Fibroblast of skin of abdomen (primary cell): Measurements from ENCODE around the gene TMEM115.
A peak's percentile ranks its signal among the peaks of the same experiment; 100 is the strongest.

ENCODE experiments used
- DNase-seq: peaks from one replicate; pipeline ENCODE4 v3.0.0-alpha.2; 2013

Gene TMEM115

GRCh38 chr3:50352781-50353180, 6.5 kb downstream of the TMEM115 start:
- DNase-seq, result no peak

- no peak for DNase-seq
Measured at GRCh38 chr3:50351323-50351697, 8.0 kb downstream of the TMEM115 start.

- peak; percentile 90 for DNase-seq
Measured at GRCh38 chr3:50350527-50351322, 8.6 kb downstream of the TMEM115 start, which contains the start of the genes CYB561D2 and NPRL2. Gene CYB561D2 (plus strand): TSS chr3:50350862. CDS start chr3:50351434, 572 bp downstream. Gene NPRL2 (minus strand): TSS chr3:50350775. CDS start chr3:50350652, 123 bp downstream.

- DNase-seq, result no peak
Measured at GRCh38 chr3:50350213-50350526, 9.2 kb downstream of the TMEM115 start.

DNA sequence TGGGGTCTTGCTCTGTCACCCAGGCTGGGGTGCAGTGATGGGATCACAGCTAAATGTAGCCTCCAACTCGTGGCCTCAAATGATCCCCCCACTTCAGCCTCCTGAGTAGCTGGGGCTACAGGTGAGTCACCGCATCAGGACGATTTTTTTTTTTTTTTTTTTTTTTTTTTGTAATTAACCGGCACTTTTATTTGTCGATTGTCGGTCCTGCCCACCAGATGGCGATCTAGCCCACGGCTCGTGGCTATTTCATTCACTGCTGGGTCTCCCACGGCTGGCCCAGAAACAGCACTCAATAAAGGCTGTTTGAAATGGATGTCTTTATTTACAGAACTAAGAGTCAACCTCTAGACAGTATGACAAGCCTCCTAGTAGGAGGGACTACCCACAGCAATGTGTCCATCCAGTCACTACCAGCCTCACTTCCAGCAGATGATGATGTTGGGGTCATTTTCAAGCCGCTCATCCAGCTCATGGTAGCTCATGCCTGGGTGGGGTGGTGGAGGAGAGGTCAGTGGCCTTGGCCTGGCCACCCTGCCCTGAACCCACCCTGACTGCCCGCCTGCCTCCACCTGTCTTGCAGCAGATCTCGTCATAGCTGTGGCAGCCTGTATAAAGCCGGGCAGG, 12.0 kb downstream of the TMEM115 start:
- peak; percentile 70 for DNase-seq

DNA sequence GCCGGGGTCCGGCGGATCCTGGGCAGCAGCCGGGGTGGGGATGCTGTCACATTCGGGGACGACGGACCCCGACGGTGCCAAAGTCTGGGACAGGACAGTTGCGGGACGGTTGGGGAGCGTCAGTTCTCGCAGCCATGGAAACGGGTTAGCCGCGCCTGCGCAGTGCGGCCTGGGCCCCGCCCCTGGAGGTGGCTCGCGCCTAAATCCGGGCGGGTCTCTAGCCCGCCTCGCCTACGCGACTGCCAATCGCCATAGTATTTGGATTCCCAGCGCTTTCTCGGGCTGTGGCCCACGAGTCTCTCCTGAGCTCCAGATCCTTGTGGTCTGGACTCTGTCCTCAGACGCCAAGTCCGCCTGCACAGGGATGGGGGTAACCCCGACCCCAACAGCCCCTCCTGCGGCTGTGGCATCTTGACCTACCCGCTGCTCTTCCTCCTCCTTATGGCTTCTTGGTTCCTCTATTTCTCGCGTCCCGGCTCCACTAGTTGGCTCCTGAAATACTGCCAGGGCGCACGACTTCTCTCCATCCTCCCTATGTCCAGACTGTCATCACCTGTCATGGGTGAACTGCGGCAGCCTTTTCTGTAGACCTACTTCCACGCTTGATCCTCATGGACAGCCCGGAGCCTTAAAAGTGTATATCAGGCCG, 13.6 kb downstream of the TMEM115 start, which contains the start of gene ZMYND10:
Gene ZMYND10, minus strand, starts transcription at position 147 of the 649 bp plus-strand sequence. CDS start 153 bp downstream, outside the sequence.
- peak; percentile 47 for DNase-seq

DNA sequence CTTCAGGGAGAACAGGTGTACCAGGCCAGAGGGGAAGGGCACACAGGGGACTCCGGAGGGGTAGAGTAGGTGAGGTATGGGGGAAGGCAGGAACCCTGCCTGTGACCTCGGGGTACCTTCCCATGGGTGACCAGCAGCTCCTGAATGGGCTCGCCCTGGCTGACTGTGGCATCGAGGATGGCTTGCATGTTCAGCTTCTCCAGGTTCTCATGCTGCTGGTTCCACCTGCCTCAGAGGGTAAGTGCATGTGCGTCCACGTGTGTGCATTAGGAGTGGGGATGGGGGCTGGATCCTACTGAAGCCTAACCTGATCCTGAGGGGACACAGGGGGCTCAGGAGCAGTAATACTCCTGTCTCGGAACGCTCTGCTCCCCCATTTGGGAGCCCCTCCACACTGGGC, 14.3 kb downstream of the TMEM115 start:
- DNase-seq, result no peak

DNA sequence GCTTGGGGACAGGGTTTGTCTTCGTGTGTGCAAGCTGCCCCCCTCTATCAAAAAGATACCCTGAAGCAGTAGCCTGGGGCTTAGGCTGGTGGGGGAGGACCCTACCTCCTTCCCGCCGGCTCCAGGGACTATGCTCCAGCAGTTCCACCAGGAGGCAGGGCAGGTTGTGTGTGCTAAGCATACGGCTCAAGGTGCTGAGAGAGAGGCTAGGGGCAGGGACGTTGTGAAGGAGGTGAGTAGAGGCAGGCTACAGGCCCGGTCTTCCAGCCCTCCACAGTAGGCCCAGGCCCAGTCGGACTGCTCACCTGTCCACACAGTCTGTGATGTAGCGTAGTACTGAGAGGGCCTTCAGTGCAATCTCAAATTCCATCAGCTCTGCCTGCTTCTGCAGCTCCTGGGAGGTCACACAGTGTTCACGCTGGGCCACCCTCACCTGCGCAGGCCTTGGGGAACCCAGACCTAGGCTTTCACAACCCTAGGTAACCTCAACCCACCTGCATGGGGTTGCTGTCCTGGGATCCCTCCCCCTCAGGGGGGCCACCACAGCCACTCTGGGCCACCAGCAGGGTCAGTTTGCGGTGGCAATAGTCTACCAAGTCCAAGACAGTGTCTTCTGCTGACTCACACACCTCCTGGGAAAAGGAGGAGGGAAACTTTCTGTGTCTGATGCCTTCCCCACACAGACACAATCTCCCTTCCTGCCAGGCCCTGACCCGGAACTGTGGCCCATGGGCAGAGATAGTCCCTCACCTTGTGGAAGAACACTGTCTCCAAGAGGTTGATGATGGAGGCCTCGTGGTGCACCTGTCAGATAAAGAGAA, 16.3 kb downstream of the TMEM115 start:
- DNase-seq, result no peak

GRCh38 chr3:50341996-50342650, 17.2 kb downstream of the TMEM115 start:
- DNase-seq, result no peak

- no peak for DNase-seq
Measured at GRCh38 chr3:50341537-50341936, 17.8 kb downstream of the TMEM115 start.

GRCh38 chr3:50340448-50341329, 18.6 kb downstream of the TMEM115 start, which contains the start of gene RASSF1:
Gene RASSF1 (minus strand): TSS chr3:50340836. CDS start chr3:50340805, 31 bp downstream.
- peak; percentile 63 for DNase-seq

- no peak for DNase-seq
Measured at GRCh38 chr3:50340147-50340447, 19.2 kb downstream of the TMEM115 start.

DNA sequence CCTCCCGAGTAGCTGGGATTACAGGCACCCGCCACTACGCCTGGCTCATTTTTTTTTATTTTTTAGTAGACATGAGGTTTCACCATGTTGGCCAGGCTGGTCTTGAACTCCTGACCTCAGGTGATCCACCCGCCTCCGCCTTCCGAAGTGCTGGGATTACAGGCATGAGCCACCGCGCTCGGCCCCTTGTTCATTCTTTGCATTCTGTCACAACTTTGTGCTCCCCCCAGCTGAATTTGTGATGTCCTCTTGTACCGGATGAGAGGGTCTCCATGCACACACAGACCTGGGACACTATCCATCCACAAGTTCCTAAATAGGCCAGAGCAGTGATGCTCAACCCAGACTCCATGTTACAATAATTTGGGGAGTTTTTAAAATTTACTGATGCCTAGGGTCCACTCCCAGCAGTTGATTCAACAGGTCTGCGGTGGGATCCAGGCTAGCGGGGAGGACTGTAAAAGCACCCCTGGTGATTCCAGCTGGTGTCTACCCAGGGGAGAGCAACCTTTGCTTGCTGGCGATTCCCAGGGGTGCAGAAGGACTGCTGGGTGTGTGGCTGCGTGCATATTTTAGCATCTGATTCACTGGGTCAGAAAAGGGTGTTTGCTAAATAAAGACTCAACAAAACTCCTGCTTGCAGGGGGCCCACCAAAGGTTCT, 19.7 kb downstream of the TMEM115 start:
- peak; percentile 55 for DNase-seq

DNA sequence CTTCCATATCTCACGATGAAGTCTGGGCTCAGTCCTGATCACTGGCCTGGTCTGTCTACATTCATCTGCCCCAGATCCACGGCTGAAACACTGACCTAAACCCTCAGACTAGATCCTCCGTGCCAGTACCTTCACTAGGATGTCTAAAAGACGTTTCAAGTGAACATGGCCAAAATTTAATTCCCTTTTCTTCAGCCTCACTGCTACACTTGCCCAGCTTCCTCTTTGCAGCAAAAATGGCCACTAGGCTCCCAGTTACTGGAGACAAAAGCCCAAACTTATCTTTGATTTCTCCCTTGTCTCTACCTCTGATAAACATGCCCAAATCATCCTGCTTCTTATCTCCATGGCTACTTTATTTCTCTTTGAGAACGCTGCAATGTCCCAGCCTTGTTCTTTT, 20.4 kb downstream of the TMEM115 start:
- DNase-seq, result no peak

GRCh38 chr3:50337175-50337861, 22.0 kb downstream of the TMEM115 start:
- peak; percentile 99 for DNase-seq

- no peak for DNase-seq
Measured at GRCh38 chr3:50336452-50337174, 22.7 kb downstream of the TMEM115 start.

DNA sequence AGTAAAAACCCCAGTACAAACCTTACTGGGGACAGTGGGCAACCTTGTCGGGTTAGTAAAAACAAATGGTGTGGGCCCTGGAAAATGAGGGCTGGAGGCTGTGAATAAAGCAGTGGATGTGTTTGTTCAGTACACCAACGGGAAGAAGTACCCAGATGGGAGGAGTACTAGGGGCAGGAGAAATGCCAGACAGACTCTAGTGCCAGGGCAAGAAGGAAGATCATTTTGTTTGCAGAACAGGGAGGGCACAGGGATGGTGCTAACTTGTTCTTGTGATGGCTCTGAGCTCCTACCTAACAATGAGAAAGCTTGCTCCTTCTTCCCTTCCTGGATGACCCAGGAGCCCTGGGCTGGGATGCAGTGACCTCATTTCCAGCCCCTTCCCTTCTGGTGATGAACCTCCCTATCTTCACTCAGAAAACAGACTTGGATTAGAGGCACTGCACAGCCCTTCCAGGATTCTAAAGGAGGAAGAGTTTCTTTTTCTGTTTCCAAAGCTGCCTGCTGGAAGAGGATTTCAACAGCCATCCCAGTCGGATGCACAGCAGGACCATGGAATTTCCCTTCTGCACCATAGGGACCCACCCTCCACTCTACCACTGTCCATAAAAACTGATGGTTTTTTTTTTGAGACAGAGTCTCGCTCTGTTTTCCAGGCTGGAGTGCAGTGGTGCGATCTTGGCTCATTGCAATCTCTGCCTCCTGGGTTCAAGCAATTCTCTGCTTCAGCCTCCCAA, 24.8 kb downstream of the TMEM115 start:
- DNase-seq, result no peak

DNA sequence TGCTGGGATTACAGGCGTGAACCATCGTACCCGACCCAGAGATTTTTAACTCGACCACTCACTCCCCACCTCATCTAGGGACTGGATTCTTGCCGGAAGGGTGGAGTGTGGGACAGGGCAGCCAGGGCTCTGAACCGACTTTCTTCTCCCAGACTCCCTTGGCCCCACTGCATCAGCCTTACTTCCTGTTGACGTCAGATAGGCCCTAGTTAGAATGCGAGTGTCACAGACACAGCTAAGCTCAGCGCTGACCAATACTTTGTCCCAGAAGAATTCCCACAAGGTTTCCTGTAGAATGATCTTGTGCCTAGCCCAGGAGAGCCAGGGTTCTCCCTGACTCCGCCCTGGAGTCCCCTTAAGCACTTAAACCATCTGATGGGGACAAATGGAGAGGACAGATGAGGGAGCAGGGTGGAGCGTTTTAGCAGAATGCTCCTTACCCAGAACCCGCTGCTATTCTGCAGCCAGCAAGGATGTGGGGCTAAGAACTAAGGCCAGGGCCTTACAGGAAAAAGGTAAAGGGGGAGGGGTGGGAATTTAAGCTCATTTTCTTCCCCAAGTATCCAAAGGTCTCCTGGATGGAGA, 25.5 kb downstream of the TMEM115 start:
- peak; percentile 35 for DNase-seq
